ENCODE results near the gene PROK2. TPM values are rescaled to one million over a fixed set of nuclear protein-coding genes. Genes with fewer than 3 reads are reported as not detected.

PROK2 gene
- total RNA-seq, 2 experiments from 2014 or later, result 0.42 to 0.67 TPM

DNA sequence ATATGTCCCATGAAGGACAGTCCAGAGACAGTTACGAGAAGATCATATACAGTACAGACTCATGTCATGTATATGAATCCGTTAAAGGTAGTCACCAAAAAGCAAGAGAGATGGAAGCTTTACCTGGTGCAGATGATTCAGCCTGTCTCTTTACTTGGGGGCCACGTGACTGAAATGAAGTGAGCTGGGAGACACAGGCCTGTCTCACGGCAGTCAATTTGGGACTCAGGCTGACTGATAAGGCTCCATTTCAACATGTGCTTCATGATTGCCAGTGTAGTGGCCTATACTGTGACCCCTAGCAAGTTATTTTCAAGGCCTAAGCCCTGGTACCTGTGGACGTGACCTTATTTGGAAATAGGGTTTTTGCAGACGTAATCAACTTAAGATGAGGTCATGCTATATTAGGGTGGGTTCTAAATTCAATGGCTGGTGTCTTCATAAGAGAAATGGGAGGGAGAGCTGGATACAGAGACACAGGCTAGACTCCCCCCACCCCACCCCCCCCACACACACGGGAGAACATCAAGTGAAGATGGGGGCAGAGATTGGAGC is 3.0 kb upstream of the PROK2 start:
- POLR2A ChIA-PET, result no interaction called here
- CTCF ChIA-PET, result no interaction called here

GRCh38 chr3:71786551-71786950 is 1.6 kb upstream of the PROK2 start:
- POLR2A ChIA-PET, result no interaction called here

GRCh38 chr3:71786217-71786549 is 1.2 kb upstream of the PROK2 start:
- ChIA-PET POLR2A (no interaction called here), CTCF (interaction anchor here (2.2 kb wide), 1 partner anchor 57 kb away, joined by 5 read pairs; no protein-coding TSS in a partner anchor)

More at GRCh38 chr3:71786551-71786950, 1.6 kb upstream of the PROK2 start:
- CTCF ChIA-PET, result interaction anchor here (2.2 kb wide), 1 partner anchor 57 kb away, joined by 5 read pairs; no protein-coding TSS in a partner anchor

DNA sequence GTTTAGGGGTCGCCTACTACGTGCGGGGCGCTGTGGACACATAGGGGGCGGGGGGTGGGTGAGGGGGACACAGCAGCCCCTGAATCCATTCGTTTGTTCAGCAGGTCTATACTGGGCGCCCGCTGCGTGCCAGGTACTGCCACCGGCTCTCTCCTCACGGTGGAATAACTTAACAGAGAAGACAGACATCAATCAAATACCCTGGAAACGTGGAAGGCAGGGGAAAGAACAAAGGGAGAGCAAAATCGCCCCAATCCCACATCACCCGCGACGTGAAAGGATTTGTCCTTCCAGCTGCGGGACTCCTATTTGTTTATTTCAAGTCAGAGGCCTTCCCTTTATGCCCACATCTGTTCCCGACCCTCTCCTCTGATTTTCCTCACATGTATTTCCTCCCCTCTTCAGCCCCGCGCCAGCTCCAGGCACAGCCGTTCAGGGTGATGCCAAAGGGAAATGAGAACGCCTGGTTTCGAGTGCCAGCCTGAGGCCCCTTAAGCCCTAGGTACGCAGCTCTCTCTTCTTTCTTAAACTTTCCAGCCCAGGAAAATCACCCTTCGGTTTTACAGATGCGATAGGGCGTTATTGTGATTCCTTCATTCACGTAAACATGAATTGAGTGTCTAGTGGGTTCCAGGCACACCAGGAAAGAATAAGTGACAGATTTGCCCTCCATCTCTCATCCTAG is 726 bp upstream of the PROK2 start:
- ChIA-PET CTCF (interaction anchor here (2.2 kb wide), 1 partner anchor 56 kb away, joined by 5 read pairs; no protein-coding TSS in a partner anchor), POLR2A (no interaction called here)

DNA sequence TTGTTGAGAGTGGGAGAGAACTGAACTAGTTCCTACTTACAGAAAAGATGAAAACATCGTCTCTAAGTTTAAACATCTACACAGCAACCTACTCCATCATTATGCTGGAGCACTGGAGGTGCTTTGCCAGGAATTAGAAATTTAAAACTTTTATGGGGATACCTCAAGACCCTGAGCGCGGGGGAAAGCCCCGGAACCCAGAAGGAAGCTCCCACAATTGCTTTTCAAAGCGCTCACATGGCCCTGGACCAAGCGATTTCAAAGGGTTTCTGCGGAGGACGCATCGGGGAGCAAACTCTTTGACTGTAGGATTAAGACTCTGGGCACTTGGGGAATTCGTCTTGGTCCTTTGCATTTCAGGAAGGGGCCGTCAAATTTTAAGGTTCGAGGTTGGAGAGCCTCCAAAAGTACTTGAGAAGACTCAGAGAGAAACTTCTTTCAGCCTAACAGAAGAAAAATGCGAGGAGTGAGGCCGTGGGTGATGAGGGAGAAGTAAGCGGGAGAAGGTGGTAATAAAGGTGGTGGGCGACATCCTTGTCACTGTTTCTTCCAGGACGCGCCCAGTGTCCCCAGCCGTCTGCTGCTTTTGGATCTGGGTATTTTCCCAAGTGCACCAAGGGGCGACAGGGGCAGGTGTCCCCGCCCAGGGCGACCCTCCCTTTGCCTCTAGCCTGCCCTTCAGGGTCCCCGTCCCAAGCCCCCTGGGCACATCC is 591 bp downstream of the PROK2 start:
- CTCF ChIA-PET, result no interaction called here
- POLR2A ChIA-PET, result no interaction called here

GRCh38 chr3:71783152-71783551 is 1.8 kb downstream of the PROK2 start:
- ChIA-PET POLR2A (no interaction called here), CTCF (no interaction called here)

- CTCF ChIA-PET, result no interaction called here
Measured at GRCh38 chr3:71780430-71780829, 4.5 kb downstream of the PROK2 start.

GRCh38 chr3:71779674-71780377 is 5.1 kb downstream of the PROK2 start:
- CTCF ChIA-PET, result no interaction called here
- POLR2A ChIA-PET, result no interaction called here

More at GRCh38 chr3:71780430-71780829, 4.5 kb downstream of the PROK2 start:
- POLR2A ChIA-PET, result no interaction called here

GRCh38 chr3:71778353-71778752 is 6.6 kb downstream of the PROK2 start:
- CTCF ChIA-PET, result no interaction called here
- POLR2A ChIA-PET, result no interaction called here

DNA sequence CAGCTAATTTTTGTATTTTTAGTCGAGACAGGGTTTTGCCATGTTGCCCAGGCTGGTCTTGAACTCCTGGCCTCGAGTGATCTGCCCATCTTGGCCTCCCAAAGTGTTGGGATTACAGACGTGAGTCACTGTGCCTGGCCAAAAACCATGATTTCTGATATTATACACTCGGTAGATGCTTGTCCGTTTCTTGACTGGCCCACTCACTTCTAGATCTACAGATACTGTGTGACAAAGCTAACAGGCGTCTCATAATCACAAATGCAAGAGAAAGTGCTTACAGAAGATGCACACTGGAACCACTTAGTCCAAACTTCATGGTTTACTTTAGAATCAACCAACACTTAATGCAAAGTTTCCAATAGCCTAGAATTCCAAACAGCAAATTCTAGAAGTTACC is 8.4 kb downstream of the PROK2 start:
- POLR2A ChIA-PET, result no interaction called here
- CTCF ChIA-PET, result no interaction called here

DNA sequence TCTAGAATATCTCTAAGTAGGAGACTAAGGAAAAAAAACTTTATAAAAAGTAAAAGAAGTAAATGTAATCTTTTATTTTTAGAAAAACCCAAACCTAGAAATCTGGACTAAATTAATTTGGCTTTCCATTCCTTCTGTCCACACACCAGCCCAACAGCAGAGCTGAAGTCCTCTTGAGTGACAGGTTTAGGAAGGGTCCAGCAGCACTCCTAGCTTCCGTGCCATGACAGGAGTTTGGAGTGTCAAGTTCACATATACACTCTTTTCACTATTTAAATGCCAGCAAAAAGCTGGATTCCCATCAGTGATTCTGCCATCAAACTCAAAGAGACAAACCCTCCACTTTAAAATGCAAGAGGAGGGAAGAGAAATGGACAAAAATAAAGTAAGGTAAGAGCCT is 13.1 kb downstream of the PROK2 start:
- ChIA-PET CTCF (no interaction called here), POLR2A (no interaction called here)

DNA sequence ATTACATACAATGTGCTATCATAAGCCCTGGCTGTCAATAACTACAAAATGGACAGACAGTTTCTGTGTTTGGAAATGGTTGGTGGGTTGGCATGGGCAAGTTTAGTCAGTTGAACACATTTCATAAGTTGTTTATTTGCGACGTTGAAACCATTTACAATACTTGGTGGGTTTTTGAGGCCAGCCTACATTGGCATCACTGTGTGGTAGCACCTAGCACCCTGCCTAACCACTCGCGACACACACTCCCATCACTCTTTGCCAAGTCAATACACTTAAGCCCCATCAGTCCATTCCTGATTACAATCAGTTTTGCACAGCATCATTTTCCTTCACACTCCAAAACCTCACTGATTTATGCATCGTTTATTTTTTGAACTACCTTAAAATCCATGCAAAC is 13.8 kb downstream of the PROK2 start:
- ChIA-PET CTCF (no interaction called here), POLR2A (no interaction called here)

GRCh38 chr3:71763426-71763825 is 21.5 kb downstream of the PROK2 start:
- ChIA-PET POLR2A (no interaction called here), CTCF (no interaction called here)

DNA sequence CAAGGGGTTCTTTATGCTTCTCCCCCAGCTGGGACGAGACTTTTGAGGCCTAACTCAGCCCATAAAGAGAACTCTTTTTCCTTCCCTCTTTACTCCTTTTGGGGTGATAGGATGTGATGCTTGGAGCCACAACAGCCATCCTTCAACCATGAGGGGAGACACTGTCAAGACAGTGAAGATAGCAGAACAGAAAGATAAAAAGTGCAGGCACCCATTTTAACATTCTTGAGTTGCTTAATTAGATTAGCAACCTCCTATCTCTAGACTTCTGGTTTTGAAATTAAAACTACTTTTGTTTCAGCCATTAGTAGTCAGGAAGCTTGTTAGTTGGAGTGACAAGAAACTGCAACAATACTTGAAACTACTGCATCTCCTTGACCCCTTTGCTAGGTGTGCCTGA is 24.8 kb downstream of the PROK2 start:
- ChIA-PET CTCF (no interaction called here), POLR2A (no interaction called here)

- CTCF ChIA-PET, result no interaction called here
- POLR2A ChIA-PET, result no interaction called here
Measured at GRCh38 chr3:71759401-71759800, 25.5 kb downstream of the PROK2 start.

GRCh38 chr3:71758091-71758490 is 26.9 kb downstream of the PROK2 start:
- CTCF ChIA-PET, result no interaction called here
- POLR2A ChIA-PET, result no interaction called here

DNA sequence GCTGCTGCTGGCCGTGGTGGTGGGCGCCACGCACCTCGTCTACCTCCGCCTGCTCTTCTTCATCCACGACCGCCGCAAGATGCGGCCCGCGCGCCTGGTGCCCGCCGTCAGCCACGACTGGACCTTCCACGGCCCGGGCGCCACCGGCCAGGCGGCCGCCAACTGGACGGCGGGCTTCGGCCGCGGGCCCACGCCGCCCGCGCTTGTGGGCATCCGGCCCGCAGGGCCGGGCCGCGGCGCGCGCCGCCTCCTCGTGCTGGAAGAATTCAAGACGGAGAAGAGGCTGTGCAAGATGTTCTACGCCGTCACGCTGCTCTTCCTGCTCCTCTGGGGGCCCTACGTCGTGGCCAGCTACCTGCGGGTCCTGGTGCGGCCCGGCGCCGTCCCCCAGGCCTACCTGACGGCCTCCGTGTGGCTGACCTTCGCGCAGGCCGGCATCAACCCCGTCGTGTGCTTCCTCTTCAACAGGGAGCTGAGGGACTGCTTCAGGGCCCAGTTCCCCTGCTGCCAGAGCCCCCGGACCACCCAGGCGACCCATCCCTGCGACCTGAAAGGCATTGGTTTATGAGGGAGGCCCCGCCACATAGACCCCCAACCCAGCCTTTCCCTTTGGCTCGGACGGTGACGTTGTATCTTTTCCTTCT is 30.2 kb downstream of the PROK2 start:
- POLR2A ChIA-PET, result interaction anchor here (0.8 kb wide), 1 partner anchor 51 kb away, joined by 11 read pairs; no protein-coding TSS in a partner anchor
- CTCF ChIA-PET, result interaction anchor here (0.6 to 3.9 kb wide), 3 partner anchors 8 to 34 kb away, joined by 3 to 19 read pairs (median 5); no protein-coding TSS in a partner anchor

DNA sequence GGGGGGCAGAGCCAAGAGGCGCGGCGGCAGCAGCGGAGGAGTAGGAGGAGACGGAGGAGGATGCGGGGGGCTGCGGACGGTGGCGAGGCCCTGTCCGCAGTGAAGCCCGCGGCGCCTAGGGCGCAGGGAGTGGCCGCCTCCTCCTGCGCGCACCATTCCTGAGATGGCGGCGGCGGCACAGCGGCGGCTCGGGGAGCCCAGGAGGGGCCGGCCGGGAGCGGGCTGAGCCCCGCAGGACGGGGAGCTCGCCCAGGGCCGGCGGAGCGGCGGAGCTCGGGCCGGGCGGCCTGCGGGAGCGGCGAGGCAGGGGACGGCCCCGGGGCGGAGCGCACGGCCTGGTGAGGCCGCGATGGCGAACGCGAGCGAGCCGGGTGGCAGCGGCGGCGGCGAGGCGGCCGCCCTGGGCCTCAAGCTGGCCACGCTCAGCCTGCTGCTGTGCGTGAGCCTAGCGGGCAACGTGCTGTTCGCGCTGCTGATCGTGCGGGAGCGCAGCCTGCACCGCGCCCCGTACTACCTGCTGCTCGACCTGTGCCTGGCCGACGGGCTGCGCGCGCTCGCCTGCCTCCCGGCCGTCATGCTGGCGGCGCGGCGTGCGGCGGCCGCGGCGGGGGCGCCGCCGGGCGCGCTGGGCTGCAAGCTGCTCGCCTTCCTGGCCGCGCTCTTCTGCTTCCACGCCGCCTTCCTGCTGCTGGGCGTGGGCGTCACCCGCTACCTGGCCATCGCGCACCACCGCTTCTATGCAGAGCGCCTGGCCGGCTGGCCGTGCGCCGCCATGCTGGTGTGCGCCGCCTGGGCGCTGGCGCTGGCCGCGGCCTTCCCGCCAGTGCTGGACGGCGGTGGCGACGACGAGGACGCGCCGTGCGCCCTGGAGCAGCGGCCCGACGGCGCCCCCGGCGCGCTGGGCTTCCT is 31.0 kb downstream of the PROK2 start, which contains the start of gene GPR27:
TSS of gene GPR27 (plus strand) at position 155 of the 909 bp plus-strand sequence. CDS start at position 350, 195 bp downstream.
- CTCF ChIA-PET, result interaction anchor here (1.3 to 3.9 kb wide), 2 partner anchors 8 to 25 kb away, joined by 3 to 19 read pairs; no protein-coding TSS in a partner anchor
- POLR2A ChIA-PET, result no interaction called here
